Epithelial cell of esophagus (primary cell): Measurements from ENCODE around the gene AP5Z1.

Experiments
- DNase-seq: peaks from one replicate; pipeline ENCODE4 v3.0.0; 2010; ENCODE audit warnings: low read depth
- H3K4me3 ChIP-seq: 2 replicates; pipeline ENCODE4 v1.5.1; 2011; ENCODE audit warnings: mild to moderate bottlenecking, low read length, control low read depth
- TF ChIP-seq, protein P1 (sequence below): IDR thresholded peaks from 2 replicates; pipeline ENCODE4 v1.5.1; 2011; ENCODE audit warnings: low read depth, mild to moderate bottlenecking, low read length, control low read depth, inconsistent platforms; ENCODE audit not compliant: insufficient read depth; ENCODE audit errors: missing control alignments

AP5Z1 gene

DNA sequence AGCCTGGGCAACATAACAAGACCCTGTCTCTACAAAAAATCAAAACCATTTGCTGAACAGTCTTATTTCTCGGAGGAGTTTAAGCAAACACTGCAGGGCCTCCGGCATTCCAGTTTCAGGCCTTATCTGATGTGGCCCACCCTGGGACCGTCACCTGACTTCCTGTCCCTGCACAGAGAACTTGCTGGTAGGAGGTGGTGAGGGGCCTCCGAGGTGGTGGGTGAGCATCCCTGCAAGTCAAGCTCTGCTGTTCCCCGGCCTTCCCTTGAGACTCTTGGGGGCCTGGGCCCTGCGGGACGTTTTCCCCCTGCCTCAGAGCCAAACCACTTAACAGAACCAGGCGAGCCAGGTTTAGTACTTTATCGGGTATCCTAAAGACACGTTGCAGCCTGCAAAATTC, 44.5 kb upstream of the AP5Z1 start:
- H3K4me3 ChIP-seq, result no peak overlapping the region
- no peak for DNase-seq
- TF ChIP-seq, protein P1, sequence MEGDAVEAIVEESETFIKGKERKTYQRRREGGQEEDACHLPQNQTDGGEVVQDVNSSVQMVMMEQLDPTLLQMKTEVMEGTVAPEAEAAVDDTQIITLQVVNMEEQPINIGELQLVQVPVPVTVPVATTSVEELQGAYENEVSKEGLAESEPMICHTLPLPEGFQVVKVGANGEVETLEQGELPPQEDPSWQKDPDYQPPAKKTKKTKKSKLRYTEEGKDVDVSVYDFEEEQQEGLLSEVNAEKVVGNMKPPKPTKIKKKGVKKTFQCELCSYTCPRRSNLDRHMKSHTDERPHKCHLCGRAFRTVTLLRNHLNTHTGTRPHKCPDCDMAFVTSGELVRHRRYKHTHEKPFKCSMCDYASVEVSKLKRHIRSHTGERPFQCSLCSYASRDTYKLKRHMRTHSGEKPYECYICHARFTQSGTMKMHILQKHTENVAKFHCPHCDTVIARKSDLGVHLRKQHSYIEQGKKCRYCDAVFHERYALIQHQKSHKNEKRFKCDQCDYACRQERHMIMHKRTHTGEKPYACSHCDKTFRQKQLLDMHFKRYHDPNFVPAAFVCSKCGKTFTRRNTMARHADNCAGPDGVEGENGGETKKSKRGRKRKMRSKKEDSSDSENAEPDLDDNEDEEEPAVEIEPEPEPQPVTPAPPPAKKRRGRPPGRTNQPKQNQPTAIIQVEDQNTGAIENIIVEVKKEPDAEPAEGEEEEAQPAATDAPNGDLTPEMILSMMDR, result no peak

DNA sequence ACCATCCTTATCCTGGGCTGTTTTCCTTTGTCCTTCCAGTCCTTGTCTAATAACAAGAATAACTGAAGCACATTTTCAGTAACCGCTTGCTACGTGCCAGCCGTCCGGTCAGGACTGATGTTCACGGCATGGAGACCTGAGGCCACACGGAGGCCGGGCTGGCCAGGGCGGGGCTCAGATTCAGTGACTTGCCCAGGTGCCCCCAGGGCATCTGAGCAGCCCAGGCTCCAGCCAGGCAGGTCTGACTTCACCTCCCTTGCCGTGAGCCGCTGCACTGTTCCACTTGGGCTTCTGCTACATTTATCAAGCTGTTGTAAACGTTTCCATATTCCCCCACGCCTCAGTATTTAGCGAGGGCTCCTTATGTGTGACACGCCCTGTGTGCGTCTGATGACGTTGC, 43.6 kb upstream of the AP5Z1 start:
- peak; percentile 18 for DNase-seq
- TF ChIP-seq, protein P1, result no peak
- no peak overlapping the region for H3K4me3 ChIP-seq

DNA sequence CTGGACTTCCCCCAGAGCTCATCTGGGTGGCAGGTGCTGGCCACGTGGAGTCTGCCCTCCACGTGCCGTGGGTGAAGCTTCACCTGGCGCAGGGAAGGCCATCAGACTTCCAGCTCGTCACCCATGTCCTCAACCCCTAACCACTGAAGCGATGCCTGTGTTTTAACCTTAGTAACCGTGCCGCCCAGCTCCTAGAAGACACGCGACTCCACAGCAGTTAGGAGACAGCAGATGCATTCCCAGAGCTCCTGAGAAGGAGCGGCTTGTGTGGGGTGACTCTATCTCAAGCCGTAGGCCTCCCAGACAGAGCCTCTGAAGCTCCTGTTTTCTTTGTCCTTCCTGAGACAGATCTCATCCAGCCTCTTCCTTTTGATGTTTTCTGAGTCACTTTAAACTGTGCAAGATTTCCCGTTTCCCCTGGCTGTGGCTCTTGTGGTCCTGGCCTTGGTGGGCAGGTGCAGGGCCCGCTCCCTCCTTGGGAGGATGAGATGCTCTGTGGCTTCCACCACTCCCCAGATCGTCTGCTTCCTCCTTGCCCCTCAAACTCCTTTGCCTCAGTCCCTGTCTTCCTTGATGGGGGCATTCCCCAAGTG, 41.4 kb upstream of the AP5Z1 start:
- no peak overlapping the region for H3K4me3 ChIP-seq
- TF ChIP-seq, protein P1, result no peak
- no peak for DNase-seq

DNA sequence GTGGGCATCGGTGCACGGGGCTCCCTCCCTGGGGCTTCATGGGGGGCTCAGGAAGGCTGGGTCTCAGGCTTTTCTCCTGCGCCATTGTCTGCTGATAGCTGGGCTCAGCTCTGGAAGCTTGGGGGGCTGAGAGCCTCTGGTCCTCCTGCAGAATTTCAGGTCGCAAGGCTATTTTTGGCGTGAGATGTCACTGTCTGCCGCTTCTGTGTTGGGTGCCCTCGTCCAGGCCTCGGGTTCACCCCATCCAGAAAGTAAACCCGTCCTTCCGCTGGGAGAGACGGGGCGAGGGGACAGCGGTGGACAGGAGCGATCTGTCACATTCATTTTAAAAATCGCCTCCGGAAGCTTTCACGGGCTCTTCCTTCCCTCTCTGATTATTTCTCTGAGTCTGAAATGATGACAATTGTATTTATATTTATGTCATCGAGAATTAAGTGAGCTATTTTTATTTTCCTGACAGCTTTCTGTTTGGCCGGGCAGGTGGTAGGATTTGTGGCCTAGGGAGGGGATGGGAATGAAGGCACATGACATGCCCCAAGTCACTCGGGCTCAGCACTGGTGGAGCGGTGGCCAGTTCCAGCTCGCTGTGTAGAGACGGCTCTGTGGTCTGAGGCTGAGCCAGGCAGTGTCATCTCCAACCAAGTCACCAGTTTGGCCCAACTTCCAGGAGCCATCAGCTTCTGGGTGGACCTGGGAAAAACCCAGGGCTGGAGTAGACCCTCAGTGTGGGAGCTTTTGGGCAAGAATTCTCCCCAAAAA, 40.7 kb upstream of the AP5Z1 start:
- TF ChIP-seq, protein P1, result no peak
- DNase-seq, result no peak
- no peak overlapping the region for H3K4me3 ChIP-seq

DNA sequence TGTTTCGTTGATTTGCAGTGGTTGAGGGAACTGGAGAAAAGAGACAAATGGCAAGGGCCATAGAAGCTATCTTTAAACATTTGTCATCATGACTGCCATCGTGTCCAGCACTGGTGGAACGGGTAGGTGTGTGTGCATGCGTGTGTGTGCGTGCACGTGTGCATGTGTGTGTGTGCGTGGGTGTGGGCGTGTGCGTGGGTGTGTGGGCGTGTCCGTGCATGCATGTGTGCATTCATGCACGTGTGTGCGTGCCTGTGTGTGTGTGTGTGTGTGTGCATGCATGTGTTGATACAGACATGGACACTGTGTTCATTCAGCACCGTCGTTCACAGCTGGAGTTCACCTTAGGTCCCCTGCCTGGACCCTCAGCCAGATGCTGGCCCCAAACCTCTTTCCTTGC, 38.1 kb upstream of the AP5Z1 start:
- no peak for DNase-seq
- TF ChIP-seq, protein P1, result no peak
- H3K4me3 ChIP-seq, result no peak overlapping the region

DNA sequence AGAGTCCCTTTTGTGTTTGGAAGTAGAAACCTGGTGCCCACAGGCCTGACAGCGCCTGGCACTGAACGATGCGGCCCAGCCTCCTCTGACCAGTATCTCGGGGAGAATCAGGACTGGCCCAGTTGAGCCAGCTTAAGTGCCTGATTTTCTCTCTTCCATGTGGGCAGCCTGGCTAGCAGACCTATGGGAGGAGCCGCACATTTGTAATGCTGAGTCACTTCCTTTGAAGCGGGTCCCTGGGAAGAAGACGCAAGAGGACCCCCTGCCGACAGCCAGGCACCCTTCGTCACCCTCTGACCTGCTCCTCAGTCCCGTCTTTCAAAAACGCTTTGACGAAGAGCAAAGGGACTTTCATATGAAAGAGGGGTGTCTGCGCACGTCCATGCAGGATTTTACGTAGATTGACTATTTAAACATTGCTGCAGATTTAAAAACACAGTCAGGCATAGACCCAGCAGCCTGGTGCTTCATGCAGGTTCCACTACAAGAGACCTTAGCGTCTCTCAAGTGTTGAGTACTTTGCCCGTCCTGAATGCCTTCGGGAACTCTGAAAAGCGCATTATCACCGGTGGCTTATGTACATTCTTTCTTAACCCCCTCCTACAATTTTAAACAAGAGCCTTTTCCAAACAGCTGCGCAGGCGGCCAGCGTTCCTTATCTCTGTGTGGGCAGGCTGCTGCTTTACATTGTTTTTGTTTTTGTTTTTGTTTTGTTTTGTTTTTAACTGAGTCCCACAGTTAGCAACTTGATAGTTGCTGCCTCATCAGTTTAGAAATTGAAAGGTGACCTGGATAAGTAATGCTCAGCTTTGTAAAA, 36.5 kb upstream of the AP5Z1 start:
- DNase-seq, result peak; percentile 77
- TF ChIP-seq, protein P1, result no peak
- no peak overlapping the region for H3K4me3 ChIP-seq
